Pancreas (tissue), 10 donors: ENCODE results near the gene MSS51. TPM values are rescaled to one million over a fixed set of nuclear protein-coding genes. Genes with fewer than 3 reads are reported as not detected.
"Not testable (repeated sequence)": the region's sequence is repeated elsewhere in the genome, so short reads cannot be mapped to it uniquely, and the experiment has no call there.

ENCODE experiments used
- ATAC-seq, 4 donors: fragments of 200-7000 bp; cut with Tn5 transposase; one replicate each; pipeline versions ENCODE4 v1.8.0 to v1.9.1; 2020; ENCODE audit warnings: mild to moderate bottlenecking in 4 of 4, moderate library complexity in 4 of 4
- DNase-seq, 6 donors: peaks; one replicate each; pipeline ENCODE4 v3.0.0-alpha.2; 2020
- FAIRE-seq: peaks from 2 replicates; lab custom pipeline; 2012; peaks lifted over from hg19 to GRCh38; lab: Jason Lieb, UNC
- H3K27ac ChIP-seq, 4 donors: fragments of 200-600 bp; sonication (generic); 1 replicate in 3 of 4; 2 replicates in 1 of 4; pipeline versions ENCODE4 v1.5.0 to v1.8.0; 2020
- H3K27me3 ChIP-seq, 4 donors: fragments of 200-600 bp; one replicate each; pipeline ENCODE4 v1.8.0; 2021
- H3K36me3 ChIP-seq, 3 donors: fragments of 200-600 bp; sonication (generic) in 1 of 3; one replicate each; pipeline versions ENCODE4 v1.5.0 to v1.8.0; 2020 to 2021
- H3K4me1 ChIP-seq, 3 donors: fragments of 200-600 bp; one replicate each; pipeline ENCODE4 v1.8.0; 2021
- H3K4me3 ChIP-seq, 4 donors: fragments of 200-600 bp; sonication (generic) in 2 of 4; one replicate each; pipeline versions ENCODE4 v1.5.0 to v1.8.0; 2020 to 2021
- H3K9me3 ChIP-seq, 4 donors: fragments of 200-600 bp; one replicate each; pipeline ENCODE4 v1.8.0; 2021
- CTCF ChIP-seq, 4 donors: fragments of 200-600 bp; sonication (generic) in 3 of 4; IDR thresholded peaks; one replicate each; pipeline versions ENCODE4 v1.5.0 to v1.8.0; 2021; ENCODE audit warnings: antibody characterized with exemption in 4 of 4
- WGBS, 2 donors: extraction: QIAGEN DNeasy Blood & Tissue Kit; methylation state at CpG; one replicate each; pipeline ENCODE4 v1.1.7; 2013; 5-methylcytosine and 5-hydroxymethylcytosine counted together
- intact Hi-C, 3 donors: fragments of 100-400 bp; cut with DNase I; formaldehyde crosslinking; loops; one replicate each; pipeline versions ENCODE4 v1.11.1 to v1.14.2; 2022
- polyA plus RNA-seq, 2 donors: library from polyadenylated mRNA; stranded (reverse); fragments of 200-250 nt; gene quantifications; one replicate each; pipeline ENCODE4 v1.2.3, GENCODE V29; 2013
- total RNA-seq, 6 donors: library from RNA; stranded (reverse); fragmentation: NEBNext Ultra II Directional in 4 of 6; extraction: Animal tissue kit (Norgen Biotek cat#: 25700) in 4 of 6; gene quantifications; one replicate each; pipeline versions ENCODE4 v1.2.1 to v1.2.4, GENCODE V29; 2021 to 2023
- donor health status: healthy with polysubstance abuse.
- donor health status: DM: no; HTN: no; CAD: no; lungs with moderate emphysema.
- donor health status: DM: no; HTN: no; CAD: no.
- donor health status: control.
- donor health status: control.
- donor health status: Bipolar disorder and iron deficiency.
- donor health status: DM: yes; HTN: yes; CAD: no.
- donor health status: DM: no; HTN: no; CAD: no.
- donor health status: DM: no; HTN: no; CAD: no.
- donor health status: DM: yes; HTN: yes; CAD: no.

MSS51 gene
- total and polyA plus RNA-seq, 8 donors, result 0.28 to 2.6 (median 1.2) TPM

- DNase-seq (no peak), FAIRE-seq (no peak), ATAC-seq (no peak)
- Histone ChIP-seq H3K27ac (no peak overlapping the region), H3K27me3 (no peaks in the 10 kb centered on the region), H3K4me1 (no peaks in the 10 kb centered on the region), H3K9me3 (no peaks in the 10 kb centered on the region), H3K36me3 (peaks cover 0 to 18% (median 0%) of the 10 kb centered on the region in 3 donors), H3K4me3 (no peak overlapping the region)
- intact Hi-C loops, result no loop called here
- WGBS, 2 donors, result 94 to 98% methylated on average over 6 of the region's 6 CpGs
- TF ChIP-seq CTCF (IDR thresholded peaks at IDR 0.05), result no peak
Observed at GRCh38 chr10:73401636-73402035, 31.7 kb downstream of the MSS51 start.

DNA sequence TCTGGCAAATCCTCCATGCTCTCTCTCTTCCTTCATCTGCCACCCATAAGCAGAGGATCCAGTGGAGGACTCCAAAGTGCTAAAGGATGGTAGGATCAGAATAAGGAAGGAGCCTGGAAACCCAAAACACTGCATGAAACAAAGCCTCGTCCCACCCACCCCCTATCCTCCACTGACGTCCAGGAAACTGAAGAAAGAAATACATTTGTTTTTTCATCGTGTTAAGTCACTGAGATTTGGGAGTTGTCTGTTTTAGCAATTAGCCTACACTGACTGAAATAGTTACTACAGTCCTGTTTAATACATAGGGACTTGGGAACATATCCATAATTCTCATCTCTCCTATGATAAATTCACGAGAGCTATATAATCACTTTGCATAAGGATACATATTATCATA, 34.3 kb downstream of the MSS51 start:
- Histone ChIP-seq H3K4me1 (no peaks in the 10 kb centered on the region), H3K27me3 (no peaks in the 10 kb centered on the region), H3K36me3 (peaks cover 0 to 39% (median 15%) of the 10 kb centered on the region in 3 donors), H3K9me3 (no peaks in the 10 kb centered on the region), H3K4me3 (no peak overlapping the region), H3K27ac (no peak overlapping the region)
- TF ChIP-seq CTCF (IDR thresholded peaks at IDR 0.05), result no peak
- WGBS, 2 donors, result 89 to 90% methylated on average over 4 of the region's 4 CpGs
- FAIRE-seq (no peak), DNase-seq (no peak), ATAC-seq (no peak)
- intact Hi-C loops, result no loop called here

GRCh38 chr10:73398024-73398423, 35.3 kb downstream of the MSS51 start:
- intact Hi-C loops, result no loop called here
- no peak overlapping the region for H3K4me3 ChIP-seq
- peaks cover 0 to 39% (median 15%) of the 10 kb centered on the region in 3 donors for H3K36me3 ChIP-seq
- H3K4me1 ChIP-seq, result no peaks in the 10 kb centered on the region
- DNase-seq, result no peak
- WGBS, 2 donors, result 94 to 95% methylated on average over 6 of the region's 6 CpGs
- FAIRE-seq, result no peak
- no peaks in the 10 kb centered on the region for H3K27me3 ChIP-seq
- no peaks in the 10 kb centered on the region for H3K9me3 ChIP-seq
- H3K27ac ChIP-seq, result no peak overlapping the region
- TF ChIP-seq CTCF (IDR thresholded peaks at IDR 0.05), result no peak
- ATAC-seq, result no peak

GRCh38 chr10:73394325-73394724, 39.0 kb downstream of the MSS51 start:
- H3K9me3 ChIP-seq, FAIRE-seq, H3K27me3 ChIP-seq, ATAC-seq, H3K27ac ChIP-seq, H3K4me1 ChIP-seq, intact Hi-C loops, H3K4me3 ChIP-seq, DNase-seq: not testable (repeated sequence)
- H3K36me3 ChIP-seq, result peaks cover 0 to 45% (median 22%) of the 10 kb centered on the region in 3 donors
- WGBS, 2 donors, result 97 to 98% methylated on average over 3 of the region's 4 CpGs

- no peak overlapping the region for H3K4me3 ChIP-seq
- intact Hi-C loops, result no loop called here
- FAIRE-seq (no peak), DNase-seq (no peak), ATAC-seq (no peak)
- peaks cover 0 to 37% (median 25%) of the 10 kb centered on the region in 3 donors for H3K36me3 ChIP-seq
- TF ChIP-seq CTCF (IDR thresholded peaks at IDR 0.05), result no peak
- no peaks in the 10 kb centered on the region for H3K9me3 ChIP-seq
- no peaks in the 10 kb centered on the region for H3K4me1 ChIP-seq
- no peak overlapping the region for H3K27ac ChIP-seq
- H3K27me3 ChIP-seq, result no peaks in the 10 kb centered on the region
- WGBS, 2 donors, result 89 to 96% methylated on average over 4 of the region's 4 CpGs
Observed at GRCh38 chr10:73388228-73388627, 45.1 kb downstream of the MSS51 start.
